H9 (cell line): Measurements from ENCODE around the gene CORIN. TPM values are rescaled to one million over a fixed set of nuclear protein-coding genes. Genes with fewer than 3 reads are reported as not detected.

Experiments used
- DNase-seq: peaks from one replicate; pipeline ENCODE4 v3.0.0-alpha.2; 2017
- H2AFZ ChIP-seq: one replicate; pipeline ENCODE4 v1.6.1; 2013; ENCODE audit warnings: mild to moderate bottlenecking, low read length, control low read depth, moderate library complexity
- H2AK5ac ChIP-seq: 2 replicates; pipeline ENCODE4 v1.6.1; 2013; ENCODE audit warnings: low read length, control low read depth, mixed read lengths; ENCODE audit not compliant: insufficient read length
- H2BK120ac ChIP-seq: one replicate; pipeline ENCODE4 v1.6.1; 2013; ENCODE audit warnings: low read depth, mild to moderate bottlenecking, low read length, control low read depth, inconsistent platforms; ENCODE audit not compliant: poor library complexity, severe bottlenecking
- H2BK12ac ChIP-seq: 2 replicates; pipeline ENCODE4 v1.6.1; 2013; ENCODE audit warnings: low read length, control low read depth, mixed read lengths, low read depth; ENCODE audit not compliant: insufficient read length
- H2BK15ac ChIP-seq: 2 replicates; pipeline ENCODE4 v1.6.1; 2013; ENCODE audit warnings: low read depth, low read length, control low read depth
- H2BK20ac ChIP-seq: one replicate; pipeline ENCODE4 v1.6.1; 2013; ENCODE audit warnings: low read depth, mild to moderate bottlenecking, low read length, control low read depth, inconsistent platforms; ENCODE audit not compliant: poor library complexity, severe bottlenecking
- H2BK5ac ChIP-seq: 2 replicates; pipeline ENCODE4 v1.6.1; 2013; ENCODE audit warnings: low read length, control low read depth, mixed read lengths; ENCODE audit not compliant: insufficient read length
- H3K14ac ChIP-seq: 2 replicates; pipeline ENCODE4 v1.6.1; 2013; ENCODE audit warnings: low read length, control low read depth; ENCODE audit not compliant: insufficient read depth
- H3K18ac ChIP-seq: 2 replicates; pipeline ENCODE4 v1.6.1; 2013; ENCODE audit warnings: low read depth, mild to moderate bottlenecking, mixed read lengths, low read length, control low read depth; ENCODE audit not compliant: insufficient read length
- H3K23ac ChIP-seq: 2 replicates; pipeline ENCODE4 v1.6.1; 2013; ENCODE audit warnings: low read length, control low read depth, mixed read lengths, low read depth; ENCODE audit not compliant: insufficient read length
- H3K23me2 ChIP-seq: 2 replicates; pipeline ENCODE4 v1.6.1; 2013; ENCODE audit warnings: low read depth, mild to moderate bottlenecking, mixed read lengths, low read length, control low read depth; ENCODE audit not compliant: insufficient read length, poor library complexity, severe bottlenecking
- H3K27ac ChIP-seq: 2 replicates; pipeline ENCODE4 v1.5.1; 2013; ENCODE audit warnings: low read length, control low read depth, mixed read lengths, low read depth; ENCODE audit not compliant: insufficient read length
- H3K27me3 ChIP-seq: 2 replicates; pipeline ENCODE4 v1.6.1; 2013; ENCODE audit warnings: low read length, control low read depth, inconsistent platforms; ENCODE audit not compliant: insufficient read depth
- H3K4ac ChIP-seq: 2 replicates; pipeline ENCODE4 v1.6.1; 2013; ENCODE audit warnings: low read depth, mild to moderate bottlenecking, control low read depth, inconsistent platforms, low read length, moderate library complexity
- H3K4me1 ChIP-seq: 2 replicates; pipeline ENCODE4 v1.6.1; 2013; ENCODE audit warnings: low read length, control low read depth, inconsistent platforms; ENCODE audit not compliant: insufficient read depth
- H3K4me2 ChIP-seq: 2 replicates; pipeline ENCODE4 v1.6.1; 2013; ENCODE audit warnings: low read length, control low read depth, mixed read lengths; ENCODE audit not compliant: insufficient read length, insufficient read depth
- H3K56ac ChIP-seq: 2 replicates; pipeline ENCODE4 v1.6.1; 2013; ENCODE audit warnings: low read depth, mild to moderate bottlenecking, mixed read lengths, low read length, control low read depth; ENCODE audit not compliant: insufficient read length
- H3K79me1 ChIP-seq: 2 replicates; pipeline ENCODE4 v1.6.1; 2013; ENCODE audit warnings: low read depth, mild to moderate bottlenecking, moderate library complexity, low read length, control low read depth, inconsistent platforms; ENCODE audit not compliant: insufficient read depth, poor library complexity, severe bottlenecking
- H3K79me2 ChIP-seq: 2 replicates; pipeline ENCODE4 v1.6.1; 2013; ENCODE audit warnings: low read length, control low read depth, inconsistent platforms; ENCODE audit not compliant: insufficient read depth
- H3K9ac ChIP-seq: 2 replicates; pipeline ENCODE4 v1.6.1; 2013; ENCODE audit warnings: low read length, control low read depth, mixed read lengths; ENCODE audit not compliant: insufficient read length; ENCODE audit errors: extremely low read depth
- H3K9me3 ChIP-seq: one replicate; pipeline ENCODE4 v1.6.1; 2013; ENCODE audit warnings: low read depth, low read length, inconsistent platforms; ENCODE audit not compliant: control insufficient read depth
- H3T11ph ChIP-seq: one replicate; pipeline ENCODE4 v1.6.1; 2013; ENCODE audit warnings: mild to moderate bottlenecking, low read length, control low read depth, inconsistent platforms
- H4K20me1 ChIP-seq: one replicate; pipeline ENCODE4 v1.6.1; 2013; ENCODE audit not compliant: control insufficient read depth, insufficient read length, insufficient read depth
- H4K5ac ChIP-seq: 2 replicates; pipeline ENCODE4 v1.6.1; 2013; ENCODE audit warnings: low read depth, mild to moderate bottlenecking, mixed read lengths, low read length, control low read depth; ENCODE audit not compliant: insufficient read length
- H4K8ac ChIP-seq: replicated peaks from 2 replicates; pipeline ENCODE4 v1.6.1; 2013; ENCODE audit warnings: low read length, control low read depth, mixed read lengths, low read depth; ENCODE audit not compliant: insufficient read length
- H4K91ac ChIP-seq: 2 replicates; pipeline ENCODE4 v1.6.1; 2013; ENCODE audit warnings: low read depth, mild to moderate bottlenecking, moderate library complexity, mixed read lengths, low read length, control low read depth; ENCODE audit not compliant: insufficient read length
- H3K27ac Mint-ChIP-seq, 3 experiments: 2 replicates in 2 of 3; 3 replicates in 1 of 3; pipeline ENCODE4 v1.8.0; 2020 to 2021; ENCODE audit warnings: mixed read lengths in 3 of 3, mild to moderate bottlenecking in 1 of 3, moderate library complexity in 1 of 3
- H3K27me3 Mint-ChIP-seq: 2 replicates; pipeline ENCODE4 v1.8.0; 2021; ENCODE audit warnings: low read depth, mild to moderate bottlenecking, moderate library complexity, mixed read lengths
- H3K36me3 Mint-ChIP-seq, 3 experiments: 2 replicates in 2 of 3; 3 replicates in 1 of 3; pipeline ENCODE4 v1.8.0; 2020 to 2021; ENCODE audit warnings: low read depth in 3 of 3, mixed read lengths in 3 of 3; ENCODE audit not compliant: insufficient read depth in 1 of 3
- H3K4me1 Mint-ChIP-seq, 2 experiments: 2 replicates each; pipeline ENCODE4 v1.8.0; 2020; ENCODE audit warnings: mixed read lengths in 2 of 2
- H3K4me3 Mint-ChIP-seq, 2 experiments: 2 replicates in 1 of 2; 3 replicates in 1 of 2; pipeline ENCODE4 v1.8.0; 2020 to 2021; ENCODE audit warnings: mild to moderate bottlenecking in 2 of 2, mixed read lengths in 2 of 2, moderate library complexity in 1 of 2
- H3K9me3 Mint-ChIP-seq, 2 experiments: 2 replicates in 1 of 2; 3 replicates in 1 of 2; pipeline ENCODE4 v1.8.0; 2020; ENCODE audit warnings: mild to moderate bottlenecking in 2 of 2, mixed read lengths in 2 of 2, moderate library complexity in 1 of 2
- CTCF ChIP-seq: fragments of 200-600 bp; sonication (generic); conservative IDR thresholded peaks from 3 replicates; pipeline ENCODE4 v1.8.0; 2021; ENCODE audit warnings: antibody characterized with exemption, mild to moderate bottlenecking
- WGBS: extraction: QIAGEN DNeasy Blood & Tissue Kit; methylation state at CpG from one replicate; pipeline ENCODE4 v1.1.7; 2013; ENCODE audit warnings: missing lambda C conversion rate, low lambda C conversion rate, mixed read lengths; ENCODE audit not compliant: insufficient read length; ENCODE audit errors: extremely low coverage; 5-methylcytosine and 5-hydroxymethylcytosine counted together
- long read RNA-seq: library from polyadenylated mRNA; unstranded; transcript quantifications from one replicate; pipeline ENCODE4 v2.0.0, GENCODE V29; 2020
- total RNA-seq: library from RNA; stranded (reverse); gene quantifications from 2 replicates; pipeline ENCODE4 v1.2.1, GENCODE V29; 2021

The CORIN gene
- total RNA-seq, result 0.09 and 0.39 TPM in 2 replicates
- long read RNA-seq, result 0 reads

DNA sequence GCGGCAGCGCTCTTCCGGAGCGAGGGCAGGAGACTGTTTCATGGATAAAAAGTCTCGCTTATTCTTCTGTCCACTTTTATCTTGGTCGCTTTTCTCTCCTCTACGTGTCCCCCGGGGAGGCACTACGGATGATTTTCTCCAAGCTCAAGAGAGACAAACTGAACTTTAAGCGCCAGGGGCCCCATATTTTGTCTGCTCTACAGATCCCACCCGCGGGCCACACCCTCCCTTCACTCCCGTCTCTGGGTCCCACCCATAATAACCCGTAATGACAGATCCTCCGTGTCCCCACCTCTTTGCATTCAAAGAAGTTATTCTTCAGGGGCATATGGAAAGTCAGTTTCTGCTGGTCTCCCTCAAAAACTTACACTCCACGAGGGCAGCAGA, at the start of gene CORIN:
TSS of gene CORIN (minus strand) at position 160 of the 387 bp plus-strand sequence. CDS start at position 42, 118 bp downstream.
- Histone ChIP-seq H3K9ac (no peak within 1 kb of the TSS), H4K20me1 (no peaks in the 10 kb centered on the region)

More for the DNA sequence above, at the start of gene CORIN:
- no CpG with 5 or more reads among the region's 16 CpGs for WGBS
- no peak within 1 kb of the TSS for H4K91ac ChIP-seq
- no peak within 1 kb of the TSS for H2BK5ac ChIP-seq
- H3K14ac ChIP-seq, result no peak within 1 kb of the TSS
- no peak within 1 kb of the TSS for H2BK12ac ChIP-seq
- H3K79me1 ChIP-seq, result no peaks in the 10 kb centered on the region
- no peak within 1 kb of the TSS for H3K18ac ChIP-seq
- Mint-ChIP-seq H3K9me3 (peaks cover 6 to 9% of the 10 kb centered on the region in 2 experiments), H3K27me3 (peaks cover 13% of the 10 kb centered on the region), H3K4me1 (peaks cover 21 to 24% of the 10 kb centered on the region in 2 experiments), H3K36me3 (peaks cover 0 to 9% (median 3%) of the 10 kb centered on the region in 3 experiments; a peak in 5 of 7 replicates), H3K4me3 (peak within 1 kb of the TSS; percentile 73 to 87), H3K27ac (peak within 1 kb of the TSS in 2 of 3 experiments; percentile 31 to 44; a peak in 2 of 7 replicates)
- H3K23ac ChIP-seq, result no peak within 1 kb of the TSS
- H3K4me2 ChIP-seq, result peak within 1 kb of the TSS; percentile 79
- no peak within 1 kb of the TSS for H4K5ac ChIP-seq
- H3K27ac ChIP-seq, result no peak within 1 kb of the TSS
- no peak within 1 kb of the TSS for H3K4ac ChIP-seq
- H3K4me1 ChIP-seq, result peaks cover 6% of the 10 kb centered on the region; the same call in 1 of the 2 replicates
- H2AK5ac ChIP-seq, result no peak within 1 kb of the TSS
- H3K9me3 ChIP-seq, result no peaks in the 10 kb centered on the region
- no peak for DNase-seq
- H3K56ac ChIP-seq, result no peak within 1 kb of the TSS
- H2BK20ac ChIP-seq, result no peak within 1 kb of the TSS
- no peak within 1 kb of the TSS for H3T11ph ChIP-seq
- H2BK120ac ChIP-seq, result no peak within 1 kb of the TSS
- no peaks in the 10 kb centered on the region for H3K27me3 ChIP-seq
- TF ChIP-seq CTCF, result no peak
- no peak within 1 kb of the TSS for H4K8ac ChIP-seq
- H2BK15ac ChIP-seq, result no peak within 1 kb of the TSS
- H3K23me2 ChIP-seq, result peaks cover 18% of the 10 kb centered on the region
- no peak within 1 kb of the TSS for H2AFZ ChIP-seq
- no peaks in the 10 kb centered on the region for H3K79me2 ChIP-seq
